Kidney tubule cell (primary cell): ENCODE measurements around the gene RCL1.

Experiments
- DNase-seq: peaks from one replicate; pipeline ENCODE4 v3.0.0-alpha.2; 2018; ENCODE audit warnings: low spot score

The RCL1 gene

GRCh38 chr9:4842213-4842612 is 49.5 kb downstream of the RCL1 start:
- DNase-seq, result no peak

- DNase-seq, result peak; percentile 29
Measured at GRCh38 chr9:4842734-4843133, 50.0 kb downstream of the RCL1 start.

GRCh38 chr9:4844056-4844838 is 51.5 kb downstream of the RCL1 start:
- DNase-seq, result no peak

DNA sequence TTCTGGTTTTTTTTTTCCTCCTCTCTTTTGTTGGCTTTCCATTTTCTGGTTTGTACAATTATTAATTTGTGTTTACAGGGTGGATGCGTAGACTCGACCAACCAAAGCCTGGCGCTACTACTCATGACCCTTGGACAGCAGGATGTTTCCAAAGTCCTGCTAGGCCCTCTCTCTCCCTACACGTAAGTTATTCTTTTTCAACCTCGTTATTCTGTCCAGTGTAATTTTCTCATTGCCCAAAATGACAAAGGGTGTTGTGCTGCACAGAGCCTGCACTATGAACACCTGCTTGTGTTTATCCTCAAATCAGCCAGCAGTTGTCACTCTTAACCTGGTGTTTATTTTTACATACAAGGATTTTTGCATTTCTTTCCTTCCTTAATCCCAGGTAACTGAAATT is 56.6 kb downstream of the RCL1 start:
- DNase-seq, result peak; percentile 23

DNA sequence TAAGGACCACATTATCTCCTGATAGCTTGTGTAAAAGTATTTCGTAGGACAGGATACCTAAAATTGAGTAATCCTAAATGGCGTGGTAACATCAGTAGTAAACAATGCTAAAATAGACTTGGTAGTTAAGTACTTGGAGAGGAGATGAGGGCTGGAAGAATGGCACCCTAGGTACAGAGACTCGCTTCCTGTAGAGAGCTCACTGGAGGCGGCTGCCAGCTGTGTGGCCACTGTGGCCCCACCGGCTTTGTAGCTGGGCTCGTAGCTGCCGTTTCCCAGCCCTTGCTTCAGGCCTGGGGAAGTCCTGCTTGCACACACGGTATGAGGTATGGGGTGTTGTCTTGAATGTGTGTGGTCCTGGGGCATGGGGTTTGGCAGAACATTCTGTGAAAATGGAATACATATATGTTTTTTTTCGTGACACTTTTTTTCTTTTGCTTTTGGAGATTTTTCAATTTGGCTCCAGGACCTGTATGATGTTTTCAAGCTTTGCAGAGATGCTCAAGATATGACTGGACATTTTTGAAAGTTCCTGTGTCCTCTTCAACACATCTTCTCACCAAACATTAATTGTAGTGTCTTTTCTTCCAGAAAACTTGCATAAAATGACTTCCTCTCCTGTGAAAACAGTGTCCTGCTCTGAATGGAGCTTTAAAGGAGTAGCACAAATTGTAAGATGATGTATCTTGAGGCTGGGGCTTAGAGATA is 58.0 kb downstream of the RCL1 start:
- DNase-seq, result no peak

DNA sequence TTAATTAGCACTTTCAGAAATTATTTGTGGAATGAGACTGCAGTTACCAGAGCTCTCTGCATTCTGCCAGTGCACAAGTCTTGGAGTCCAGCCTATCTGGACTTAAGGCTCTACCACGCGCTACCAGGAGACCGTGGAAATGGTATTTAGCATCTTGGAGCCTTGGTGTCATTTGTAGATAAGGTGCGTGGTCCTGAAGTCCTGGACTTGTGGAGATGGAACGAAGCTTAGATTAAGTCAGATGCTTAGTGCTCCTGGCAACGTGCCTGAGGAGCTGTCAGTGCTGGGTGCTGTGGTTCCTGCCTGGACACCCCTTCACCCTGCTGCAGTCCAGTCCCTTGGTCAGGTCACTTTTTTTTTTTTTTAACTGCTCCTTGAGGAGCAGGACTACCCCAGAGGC is 59.7 kb downstream of the RCL1 start:
- DNase-seq, result no peak

DNA sequence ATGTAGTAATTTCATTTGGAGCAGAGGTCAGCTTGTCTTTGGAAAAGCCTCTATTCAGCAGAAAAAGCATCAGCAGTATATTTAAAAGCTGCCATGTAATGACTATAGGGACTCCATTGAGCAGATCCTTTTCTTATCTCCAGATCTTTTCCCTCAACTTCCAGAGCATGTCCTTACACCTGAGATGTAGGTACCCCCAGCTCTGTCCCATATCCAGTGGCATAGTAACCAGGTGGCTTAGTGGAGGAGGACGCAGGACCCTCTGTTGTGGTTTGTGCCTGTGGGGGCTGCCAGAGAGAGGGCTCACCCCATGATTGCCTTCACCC is 61.5 kb downstream of the RCL1 start:
- DNase-seq, result no peak

GRCh38 chr9:4855841-4856240 is 63.1 kb downstream of the RCL1 start:
- peak; percentile 13 for DNase-seq

DNA sequence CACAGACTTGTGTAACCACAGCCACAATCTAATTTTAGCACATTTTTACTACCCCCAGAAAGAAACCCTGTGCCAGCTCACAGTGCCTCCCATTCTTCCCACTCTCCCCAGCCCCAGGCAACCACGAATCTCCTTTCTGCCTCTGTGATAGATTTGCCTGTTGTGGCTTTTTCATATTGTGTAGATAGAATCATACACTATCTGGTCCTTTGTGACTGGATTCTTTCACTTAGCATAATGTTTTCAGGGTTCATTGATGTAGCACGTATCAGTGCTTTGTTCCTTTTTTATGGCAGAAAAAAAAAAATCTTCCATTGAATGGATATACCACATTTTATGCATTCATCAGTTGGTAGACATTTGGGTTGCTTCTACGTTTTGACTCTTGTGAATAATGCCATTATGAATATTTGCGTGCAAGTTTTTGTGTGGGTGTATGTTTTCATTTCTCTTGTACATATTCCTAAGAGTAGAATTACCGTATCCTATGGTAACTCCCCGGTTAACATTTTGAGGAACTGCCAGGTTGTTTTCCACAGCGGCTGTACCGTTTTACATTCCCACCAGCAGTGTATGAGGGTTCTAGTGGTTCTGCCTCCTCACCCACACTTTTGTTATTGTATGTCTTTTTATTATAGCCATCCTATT is 64.5 kb downstream of the RCL1 start:
- no peak for DNase-seq

DNA sequence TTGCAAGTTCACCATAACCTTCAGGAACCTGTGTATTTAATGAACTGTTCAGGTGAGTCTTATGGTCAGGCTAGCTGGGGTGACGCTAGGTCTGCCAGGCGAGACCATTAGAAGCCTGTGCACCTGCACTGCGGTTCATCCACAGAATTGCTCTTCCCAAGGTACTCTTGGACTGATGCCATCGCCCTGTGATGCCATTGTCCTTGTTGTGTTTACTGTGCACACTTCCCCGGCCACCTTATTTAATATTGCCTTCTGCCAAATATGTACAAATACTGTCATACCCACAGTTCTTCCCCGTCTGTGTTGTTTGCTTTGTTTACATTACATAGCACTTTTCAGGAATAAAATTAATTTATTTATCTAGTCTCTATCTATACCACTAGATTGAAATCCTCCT is 66.3 kb downstream of the RCL1 start:
- no peak for DNase-seq

GRCh38 chr9:4860383-4860782 is 67.6 kb downstream of the RCL1 start:
- DNase-seq, result no peak

- DNase-seq, result no peak
Measured at GRCh38 chr9:4861145-4861544, 68.4 kb downstream of the RCL1 start.

DNA sequence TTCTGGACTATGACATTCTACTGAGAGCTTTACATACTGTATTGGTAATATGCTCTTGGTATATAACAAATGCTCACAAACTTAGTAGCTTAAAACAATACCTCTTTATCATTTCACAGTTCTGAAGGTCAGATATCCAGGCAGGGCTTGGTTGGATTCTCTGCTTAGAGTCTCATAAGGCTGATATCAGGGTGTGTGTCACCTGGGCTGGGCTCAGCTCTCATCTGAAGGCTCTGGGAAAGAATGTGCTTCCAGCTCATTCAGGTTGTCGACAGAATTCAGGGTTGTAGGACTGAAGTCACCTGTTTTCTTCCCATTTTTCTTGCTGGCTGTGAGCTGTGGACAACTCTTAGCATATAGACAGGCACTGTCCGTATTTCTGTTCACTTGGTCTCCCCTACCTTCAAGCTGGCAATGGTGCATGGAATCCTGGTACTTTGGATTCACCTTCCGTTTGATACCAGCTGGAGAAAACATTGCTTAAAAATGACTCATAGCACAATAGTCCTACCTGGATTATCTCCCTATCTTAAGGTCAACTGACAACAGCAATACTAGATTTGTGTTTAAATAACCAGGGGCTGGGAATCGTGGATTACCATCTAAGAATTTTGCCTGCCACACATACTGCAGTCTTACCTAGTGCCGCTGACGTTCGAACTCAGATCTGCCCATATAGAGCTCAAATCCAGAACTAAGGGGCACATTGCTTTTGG is 69.2 kb downstream of the RCL1 start:
- DNase-seq, result no peak

DNA sequence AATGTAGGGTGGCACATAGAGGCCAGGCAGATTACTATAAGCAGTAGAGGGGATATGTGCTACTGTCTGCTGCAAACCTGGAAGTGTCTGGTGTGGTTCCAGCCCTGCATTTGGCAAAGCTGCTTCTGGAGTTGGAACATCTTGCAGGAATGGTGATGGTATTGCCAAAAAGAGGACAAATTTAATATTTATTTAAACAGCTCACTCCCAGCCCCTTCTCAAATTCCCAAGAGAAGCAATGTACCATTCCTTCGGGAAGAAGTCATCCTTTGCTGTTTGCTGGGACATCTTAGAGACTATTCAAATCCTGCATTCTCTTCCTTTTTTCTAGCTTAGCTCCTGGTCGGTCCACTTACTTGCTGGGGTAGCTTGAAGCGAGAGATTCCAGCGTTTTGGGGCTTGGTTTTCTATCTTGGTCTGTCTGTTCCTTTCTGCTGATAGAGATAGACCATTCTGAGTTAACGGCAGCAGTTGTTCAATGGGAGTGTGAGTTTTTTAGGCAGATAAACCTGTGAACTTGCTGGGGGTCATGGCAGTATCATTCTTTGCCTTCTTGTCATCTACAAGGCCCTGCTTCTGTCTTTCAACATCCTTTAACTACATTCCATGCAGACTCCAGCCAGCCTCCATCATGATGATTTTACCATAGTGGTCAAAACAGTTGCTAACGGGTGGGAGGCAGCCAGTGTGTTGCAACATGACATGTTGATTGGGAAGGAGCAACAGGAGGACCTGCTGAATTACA is 69.9 kb downstream of the RCL1 start:
- DNase-seq, result no peak

- DNase-seq, result no peak
Measured at GRCh38 chr9:4864234-4864661, 71.5 kb downstream of the RCL1 start.

GRCh38 chr9:4864698-4865097 is 72.0 kb downstream of the RCL1 start:
- DNase-seq, result no peak

DNA sequence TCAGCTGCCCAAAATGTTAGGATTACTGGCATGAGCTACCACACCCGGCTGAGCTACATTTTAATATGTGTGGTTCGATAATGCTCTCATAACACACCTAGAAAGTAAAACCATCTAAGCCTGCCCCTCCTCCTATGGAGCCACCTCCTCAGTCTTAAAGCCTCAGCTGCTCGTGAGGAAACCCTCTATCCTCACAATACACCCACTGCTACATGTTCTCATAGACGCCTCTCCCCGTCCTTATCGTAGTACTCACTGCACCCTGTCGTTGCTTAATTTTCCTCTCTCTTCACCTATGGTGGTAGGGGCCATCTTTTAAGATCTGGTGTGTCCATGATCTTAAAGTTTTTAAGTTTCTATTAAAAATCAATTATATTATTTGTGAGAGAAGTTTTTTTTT is 72.9 kb downstream of the RCL1 start:
- DNase-seq, result no peak

DNA sequence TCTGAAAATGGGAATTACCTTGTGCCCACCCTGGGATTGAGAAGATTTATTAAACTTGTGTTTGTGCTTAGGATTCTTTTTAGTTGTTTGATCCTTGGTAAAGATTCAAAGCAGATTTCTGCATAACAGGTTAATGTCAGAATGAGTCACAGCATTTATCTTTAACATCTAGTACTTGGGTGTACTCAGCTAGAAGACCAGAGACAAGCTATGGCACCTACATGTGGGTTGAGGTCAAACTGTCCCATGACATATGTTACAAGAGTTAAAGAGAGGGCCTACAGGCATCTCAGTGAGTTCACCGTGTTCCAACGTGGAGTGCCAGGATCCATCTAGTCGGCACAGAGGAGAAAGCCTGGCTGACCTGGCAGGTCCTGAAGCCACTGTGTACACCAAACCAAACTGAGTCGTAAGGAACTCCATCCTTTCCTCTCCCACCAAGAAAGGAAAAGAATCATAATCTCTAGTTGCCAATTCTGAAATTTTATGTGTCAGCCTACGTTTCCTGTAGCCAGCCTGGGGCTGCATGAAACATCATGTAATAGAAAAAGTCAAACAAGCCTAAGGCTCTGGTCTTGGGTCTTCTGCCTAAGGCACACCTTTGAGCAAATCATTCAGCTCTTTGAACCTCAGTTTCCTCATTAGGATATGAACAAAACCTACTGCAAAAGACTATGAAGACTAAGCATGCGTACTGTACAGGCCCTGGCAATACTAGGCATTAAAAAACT is 73.7 kb downstream of the RCL1 start:
- no peak for DNase-seq

DNA sequence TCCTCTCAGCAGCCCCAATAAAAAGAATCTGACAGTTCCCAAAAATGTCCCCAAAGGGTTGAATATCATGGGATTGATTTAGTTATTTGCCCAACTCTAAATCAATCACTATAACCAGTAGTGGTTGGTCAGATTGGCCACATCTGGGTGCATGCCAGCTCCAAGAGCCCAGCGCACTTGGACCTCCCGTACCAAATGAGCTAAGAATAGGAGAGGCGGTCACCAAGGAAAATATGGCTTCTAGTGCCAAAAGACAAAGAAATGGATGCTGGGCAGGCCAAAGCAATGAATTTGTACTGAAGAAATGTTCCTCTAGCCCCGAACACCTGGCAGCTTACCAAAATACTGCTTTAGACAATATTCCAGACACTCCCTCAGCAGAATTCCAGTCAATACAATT is 80.3 kb downstream of the RCL1 start:
- DNase-seq, result no peak

DNA sequence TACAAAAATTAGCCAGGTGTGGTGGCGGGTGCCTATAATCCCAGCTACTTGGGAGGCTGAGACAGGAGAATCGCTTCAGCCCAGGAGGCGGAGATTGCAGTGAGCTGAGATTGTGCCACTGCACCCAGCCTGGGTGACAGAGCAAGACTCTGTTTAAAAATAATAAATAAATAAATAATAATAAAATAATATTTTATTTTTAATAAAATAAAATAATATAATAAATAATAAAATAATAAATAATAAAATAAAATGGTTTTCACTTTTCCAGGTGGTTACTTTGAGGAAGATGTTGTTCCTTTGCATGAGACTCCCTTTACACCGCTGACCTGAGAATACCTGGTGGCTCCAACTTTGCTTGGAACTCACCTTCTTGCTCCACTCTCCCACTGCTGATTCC is 82.8 kb downstream of the RCL1 start:
- DNase-seq, result no peak

GRCh38 chr9:4879115-4879558 is 86.4 kb downstream of the RCL1 start:
- no peak for DNase-seq
